ENCODE measurements around the gene CCL16.
"Not testable (repeated sequence)": the region's sequence is repeated elsewhere in the genome, so short reads cannot be mapped to it uniquely, and the experiment has no call there.

CCL16 gene

DNA sequence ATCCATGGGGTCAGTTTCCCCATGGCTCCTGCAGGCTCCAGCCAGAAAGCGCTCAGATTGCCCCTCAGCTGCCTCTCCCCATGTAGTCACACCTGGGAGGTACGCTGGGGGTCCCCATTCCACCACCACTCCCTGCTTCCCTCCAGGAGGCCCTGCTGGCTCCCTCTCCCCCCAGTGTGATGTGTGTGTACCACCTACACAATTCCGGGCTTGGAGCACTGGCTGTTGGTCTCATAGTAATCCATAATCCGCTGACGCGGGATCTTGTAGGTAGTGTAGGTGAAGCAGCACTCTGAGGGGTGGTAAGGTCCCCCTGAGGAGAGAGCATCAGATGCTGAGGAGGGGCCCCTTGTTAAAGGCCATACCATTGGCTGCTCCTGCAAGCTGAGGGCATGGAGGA is 2.8 kb upstream of the CCL16 start:
- DNase-seq = no peak

- no peak for DNase-seq
Observed at GRCh38 chr17:35982409-35983191, 1.3 kb upstream of the CCL16 start.

DNA sequence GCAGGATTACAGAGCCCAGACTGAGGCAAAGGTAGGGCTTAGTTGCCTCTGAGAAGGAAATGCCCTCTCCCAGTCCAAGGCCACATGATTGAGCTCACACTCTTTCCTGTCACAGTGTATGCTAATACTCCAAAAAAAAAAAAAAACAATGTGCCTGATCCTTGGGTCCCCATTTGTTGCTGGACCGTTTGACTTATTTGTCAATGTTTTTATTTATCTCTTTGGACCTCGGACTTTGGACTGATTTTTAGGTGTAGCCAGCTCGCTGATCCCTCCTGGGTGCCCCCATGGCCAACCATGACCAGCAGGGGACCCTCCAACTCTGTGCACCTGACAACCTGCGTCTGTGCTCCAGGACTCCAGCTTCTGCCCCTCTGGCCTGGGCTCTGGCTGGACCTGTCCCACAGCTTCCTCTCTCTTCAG is 622 bp upstream of the CCL16 start:
- no peak for DNase-seq

DNA sequence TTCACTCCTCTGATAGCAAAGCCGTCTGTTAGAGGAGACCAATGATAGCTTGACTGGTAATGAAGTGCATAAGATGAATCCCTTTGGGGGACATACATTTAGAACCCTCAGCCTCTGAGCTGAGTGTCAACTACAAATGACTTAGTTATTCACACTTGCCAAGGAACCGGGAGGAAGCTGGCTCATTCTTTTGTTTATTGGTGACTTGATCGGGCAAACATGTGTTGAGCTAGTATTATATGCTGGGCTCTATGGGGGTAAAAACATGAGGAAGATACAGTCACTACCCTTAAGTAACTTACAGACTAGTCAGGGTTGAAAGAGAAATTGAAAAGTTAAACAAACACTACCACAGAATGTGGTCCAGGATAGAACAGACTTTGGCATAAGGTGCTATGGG is 3.0 kb downstream of the CCL16 start:
- no peak for DNase-seq

GRCh38 chr17:35977509-35977908 is 3.8 kb downstream of the CCL16 start:
- DNase-seq = no peak

GRCh38 chr17:35973333-35974260 is 7.7 kb downstream of the CCL16 start:
- no peak for DNase-seq

- DNase-seq = no peak
Observed at GRCh38 chr17:35972945-35973332, 8.4 kb downstream of the CCL16 start.

DNA sequence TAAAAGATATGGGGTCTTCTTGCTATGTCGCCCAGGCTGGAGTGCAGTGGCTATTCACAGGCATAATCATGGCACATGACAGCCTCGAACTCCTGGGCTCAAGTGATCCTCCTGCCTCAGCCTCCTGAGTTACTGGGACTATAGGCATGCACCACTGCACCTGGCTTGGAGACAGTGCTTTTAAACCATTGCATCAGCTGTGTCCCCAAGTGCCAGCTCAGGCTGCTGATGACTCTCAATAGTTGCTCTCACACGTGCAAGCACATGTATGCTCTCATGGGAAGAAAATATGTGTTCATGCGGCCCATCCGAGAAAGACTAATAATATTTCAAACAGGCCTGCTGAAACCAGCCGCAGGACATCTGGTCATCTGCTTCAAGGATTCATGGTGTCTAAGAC is 8.8 kb downstream of the CCL16 start:
- no peak for DNase-seq

- DNase-seq = no peak
Observed at GRCh38 chr17:35972066-35972465, 9.2 kb downstream of the CCL16 start.

GRCh38 chr17:35969558-35970380 is 11.5 kb downstream of the CCL16 start:
- peak in 5 of 6 experiments; percentile 13 to 59 (median 36) for DNase-seq

- DNase-seq = no peak
Observed at GRCh38 chr17:35968520-35969054, 12.7 kb downstream of the CCL16 start.

- no peak for DNase-seq
Observed at GRCh38 chr17:35965272-35965671, 16.0 kb downstream of the CCL16 start.

GRCh38 chr17:35963663-35964062 is 17.6 kb downstream of the CCL16 start:
- DNase-seq = no peak

DNA sequence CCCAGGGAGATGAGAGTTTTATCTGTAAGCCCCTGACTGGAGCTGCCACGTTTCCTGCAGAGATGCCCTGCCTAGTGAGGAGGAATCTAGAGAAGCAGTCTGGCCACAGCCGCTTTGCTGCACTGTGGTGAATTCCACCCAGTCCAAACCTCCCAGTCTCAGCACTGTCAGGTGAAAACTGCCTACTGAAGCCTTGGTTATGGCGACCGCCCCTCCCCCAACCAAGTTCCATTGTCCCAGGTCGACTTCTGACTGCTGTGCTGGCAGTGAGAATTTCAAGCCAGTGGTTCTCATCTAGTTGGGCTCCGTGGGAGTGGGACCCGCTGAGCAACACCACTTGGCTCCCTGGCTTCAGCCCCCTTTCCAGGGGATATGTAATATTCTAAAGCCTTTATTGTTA is 27.6 kb downstream of the CCL16 start:
- DNase-seq = no peak

GRCh38 chr17:35949401-35949800 is 31.9 kb downstream of the CCL16 start:
- DNase-seq = no peak

- DNase-seq = no peak
Observed at GRCh38 chr17:35948092-35948491, 33.2 kb downstream of the CCL16 start.

GRCh38 chr17:35947156-35947585 is 34.1 kb downstream of the CCL16 start:
- DNase-seq = peak in 2 of 6 experiments; percentile 7 to 14

GRCh38 chr17:35944151-35944550 is 37.1 kb downstream of the CCL16 start:
- no peak for DNase-seq

- DNase-seq = no peak
Observed at GRCh38 chr17:35943537-35943936, 37.8 kb downstream of the CCL16 start, which contains the start of gene LYZL6. Gene LYZL6, minus strand, starts transcription at chr17:35943713. Its CDS starts 4,357 bp downstream, at chr17:35939356.

GRCh38 chr17:35942588-35943186 is 38.6 kb downstream of the CCL16 start:
- DNase-seq = no peak

DNA sequence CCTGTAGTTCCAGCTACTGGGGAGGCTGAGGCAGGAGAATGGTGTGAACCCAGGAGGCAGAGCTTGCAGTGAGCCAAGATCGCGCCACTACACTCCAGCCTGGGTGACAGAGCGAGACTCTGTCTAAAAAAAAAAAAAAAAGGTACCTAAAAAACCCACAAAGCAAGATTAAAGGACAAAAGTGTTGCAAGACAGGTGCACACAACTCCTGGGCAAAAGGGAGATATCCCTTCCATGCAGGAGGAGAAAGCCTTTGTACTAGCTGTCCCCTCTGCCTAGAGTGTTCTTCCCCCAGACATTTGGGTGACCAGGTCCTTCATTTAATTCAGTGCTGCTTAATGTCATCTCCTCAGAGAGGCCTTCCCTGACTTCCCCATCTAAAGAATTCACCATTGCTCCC is 42.8 kb downstream of the CCL16 start:
- DNase-seq = not testable (repeated sequence)

- no peak for DNase-seq
Observed at GRCh38 chr17:35936063-35936462, 45.2 kb downstream of the CCL16 start.
